CD1c-positive myeloid dendritic cell (primary cell): ENCODE data around the gene CLINT1.
"Not testable (repeated sequence)": the region's sequence is repeated elsewhere in the genome, so short reads cannot be mapped to it uniquely, and the experiment has no call there.

Source experiments
- DNase-seq: peaks from one replicate; pipeline ENCODE4 v3.0.0-alpha.2; 2016; ENCODE audit errors: extremely low spot score

Gene CLINT1

DNA sequence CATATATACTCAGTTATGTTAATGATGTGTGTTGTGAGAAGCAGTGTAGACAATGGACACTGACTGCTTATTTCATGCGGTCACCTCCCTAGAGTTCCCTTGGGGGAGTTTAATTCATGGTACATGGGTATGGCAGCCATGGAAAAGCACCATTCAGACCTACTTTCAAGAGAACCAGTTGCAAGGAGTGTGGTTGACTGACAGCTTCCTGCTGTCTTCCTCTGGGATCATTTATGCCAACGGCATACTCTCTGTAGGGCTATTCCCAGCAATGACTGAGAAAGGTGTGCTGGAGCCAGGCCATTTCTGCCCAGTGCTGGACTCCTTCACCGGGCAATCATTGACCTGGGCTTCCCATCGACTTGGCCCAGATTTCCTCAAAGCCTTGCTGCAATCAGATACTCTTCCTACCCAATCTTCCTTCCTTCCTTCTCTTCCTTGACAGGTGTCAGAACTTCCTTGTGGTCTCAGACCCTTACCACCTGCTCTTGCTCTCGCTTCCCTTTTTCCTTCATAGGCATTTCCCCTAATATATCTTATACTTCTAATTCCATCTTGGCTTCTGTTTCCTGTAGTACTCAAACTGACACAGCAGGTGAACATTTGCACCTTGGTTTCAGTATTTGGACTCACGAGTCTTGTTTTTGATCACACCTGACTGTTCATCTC lies 3.4 kb upstream of the CLINT1 start:
- DNase-seq, result no peak

DNA sequence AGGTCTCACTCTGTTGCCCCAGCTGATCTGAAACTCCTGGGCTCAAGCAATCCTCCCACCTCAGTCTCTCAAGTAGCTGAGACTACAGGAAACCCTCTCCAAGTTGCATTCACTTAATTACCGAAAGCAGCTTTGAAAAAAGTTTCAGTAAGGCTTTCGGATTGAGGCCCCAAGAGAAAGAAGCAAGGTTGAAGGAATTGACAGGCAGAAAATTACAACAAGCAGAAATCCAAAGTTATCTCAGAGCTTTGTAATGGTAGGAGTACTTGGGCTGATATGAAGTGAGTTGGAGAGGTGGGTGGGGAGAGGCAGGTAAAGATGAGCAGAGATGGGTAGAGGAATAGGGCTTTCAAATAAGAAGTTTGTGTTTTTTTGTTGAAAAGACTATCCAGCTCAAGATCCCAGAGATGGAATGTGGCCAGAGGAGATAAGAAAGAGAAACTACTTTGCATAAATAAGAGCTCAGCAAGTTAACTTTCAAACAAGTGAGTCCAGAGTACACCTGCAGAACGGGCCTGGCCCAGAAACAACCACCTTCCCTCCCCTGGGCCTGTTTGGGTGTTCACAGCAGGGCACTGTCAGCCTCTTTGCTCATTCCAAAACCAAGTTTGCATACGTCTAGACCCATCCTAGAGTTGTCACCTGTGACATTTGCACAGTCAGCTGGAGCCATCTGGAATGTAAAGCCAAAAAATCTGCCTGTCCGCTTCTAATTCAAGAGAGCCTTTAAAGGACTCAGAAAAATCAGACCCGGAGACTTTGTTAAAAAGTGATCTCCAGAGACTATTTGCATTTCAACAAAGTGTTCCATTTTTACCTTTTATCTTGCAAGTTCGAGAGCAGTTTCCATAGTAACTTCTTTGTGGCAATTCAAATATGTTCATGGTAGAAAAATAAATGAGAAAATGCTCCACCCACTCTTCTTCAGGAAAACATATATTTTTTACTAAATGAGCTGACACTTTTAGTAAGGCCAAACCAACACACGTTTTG lies 2.2 kb upstream of the CLINT1 start:
- no peak for DNase-seq

DNA sequence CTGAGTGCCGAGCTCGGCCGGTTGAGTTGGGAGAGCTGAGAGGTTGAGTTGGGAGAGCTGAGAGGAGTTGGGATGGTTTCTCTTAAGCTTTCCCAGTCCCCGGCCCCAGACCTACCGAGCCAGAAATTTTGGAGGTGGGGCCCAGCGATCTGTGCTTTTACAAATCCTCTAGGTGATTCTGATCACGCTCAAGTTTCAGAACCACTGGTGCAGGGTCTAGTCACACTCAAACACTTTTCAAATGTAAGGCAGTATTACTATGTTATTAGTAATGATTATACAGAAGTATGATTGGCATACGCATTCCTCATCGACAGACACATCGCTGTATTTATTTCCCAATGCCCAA lies 256 bp upstream of the CLINT1 start:
- DNase-seq, result no peak

DNA sequence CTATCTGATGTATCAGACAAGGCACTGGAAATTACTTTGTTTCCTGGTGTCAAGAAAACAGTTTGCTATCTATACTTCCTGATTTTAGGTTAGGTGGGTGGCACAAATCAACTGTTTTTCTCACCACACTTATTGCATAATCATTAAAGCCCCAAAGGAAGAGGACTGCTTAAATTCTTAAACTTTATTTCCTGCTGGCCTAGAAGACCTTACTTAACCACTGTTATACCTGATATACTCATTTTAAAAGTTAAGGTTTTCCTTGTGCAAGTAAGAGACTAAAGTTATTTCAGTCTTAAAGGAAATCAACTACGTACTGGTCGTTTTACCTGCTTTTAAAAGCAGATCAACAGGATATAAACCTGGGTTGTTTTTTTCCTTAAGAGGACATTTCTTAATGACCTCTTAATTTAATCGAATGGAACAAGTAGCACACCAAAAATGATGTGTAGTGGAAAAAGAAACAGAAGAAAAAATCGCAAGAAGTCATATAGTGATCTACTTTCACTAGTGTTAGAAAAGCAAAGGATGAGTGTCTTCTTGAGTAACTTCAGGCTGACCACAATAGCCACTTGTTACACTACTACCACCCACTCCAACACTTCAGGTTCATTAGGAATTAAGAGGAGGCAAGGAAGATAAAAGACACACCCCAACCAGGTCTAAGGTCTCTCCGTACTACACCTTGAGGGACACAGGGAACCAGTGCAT lies 974 bp downstream of the CLINT1 start:
- peak; percentile 82 for DNase-seq

DNA sequence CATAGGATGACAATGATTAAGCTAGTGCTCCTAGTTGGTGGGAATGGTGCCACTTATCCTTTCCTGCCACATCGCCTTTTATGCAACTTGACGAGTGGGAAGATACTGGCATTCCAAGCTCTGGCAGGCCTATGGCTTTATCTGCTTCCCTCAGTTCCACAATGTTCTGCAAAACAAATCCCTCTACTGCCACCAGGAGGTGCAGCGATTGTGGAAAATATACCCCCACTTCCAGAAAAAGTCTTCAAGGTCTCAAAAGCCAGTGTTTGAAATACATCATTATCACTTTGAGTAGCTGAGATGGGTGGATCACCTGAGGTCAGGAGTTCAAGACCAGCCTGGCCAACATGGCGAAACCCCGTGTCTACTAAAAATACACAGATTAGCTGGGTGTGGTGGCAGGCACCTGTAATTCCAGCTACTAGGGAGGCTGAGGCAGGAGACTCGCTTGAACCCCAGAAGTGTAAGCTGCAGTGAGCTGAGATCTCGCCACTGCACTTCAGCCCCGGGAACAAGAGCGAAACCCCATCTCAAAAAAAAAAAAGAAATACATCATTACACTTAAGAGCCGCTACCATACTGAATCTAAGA lies 3.4 kb downstream of the CLINT1 start:
- DNase-seq, result peak; percentile 60

DNA sequence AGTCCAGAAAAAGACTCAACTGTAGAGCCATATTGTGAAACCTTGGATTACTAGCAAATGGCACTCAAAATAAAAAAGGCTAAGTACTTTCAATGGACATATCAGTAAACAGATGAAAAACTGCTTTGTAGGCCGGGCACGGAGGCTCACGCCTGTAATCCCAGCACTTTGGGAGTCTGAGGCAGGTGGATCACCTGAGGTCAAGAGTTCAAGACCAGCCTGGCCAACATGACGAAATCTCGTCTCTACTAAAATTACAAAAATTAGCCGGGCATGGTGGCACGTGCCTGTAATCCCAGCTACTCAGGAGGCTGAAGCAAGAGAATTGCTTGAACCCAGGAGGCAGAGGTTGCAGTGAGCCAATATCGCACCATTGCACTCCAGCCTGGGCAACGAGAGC lies 5.6 kb downstream of the CLINT1 start:
- DNase-seq, result not testable (repeated sequence)

DNA sequence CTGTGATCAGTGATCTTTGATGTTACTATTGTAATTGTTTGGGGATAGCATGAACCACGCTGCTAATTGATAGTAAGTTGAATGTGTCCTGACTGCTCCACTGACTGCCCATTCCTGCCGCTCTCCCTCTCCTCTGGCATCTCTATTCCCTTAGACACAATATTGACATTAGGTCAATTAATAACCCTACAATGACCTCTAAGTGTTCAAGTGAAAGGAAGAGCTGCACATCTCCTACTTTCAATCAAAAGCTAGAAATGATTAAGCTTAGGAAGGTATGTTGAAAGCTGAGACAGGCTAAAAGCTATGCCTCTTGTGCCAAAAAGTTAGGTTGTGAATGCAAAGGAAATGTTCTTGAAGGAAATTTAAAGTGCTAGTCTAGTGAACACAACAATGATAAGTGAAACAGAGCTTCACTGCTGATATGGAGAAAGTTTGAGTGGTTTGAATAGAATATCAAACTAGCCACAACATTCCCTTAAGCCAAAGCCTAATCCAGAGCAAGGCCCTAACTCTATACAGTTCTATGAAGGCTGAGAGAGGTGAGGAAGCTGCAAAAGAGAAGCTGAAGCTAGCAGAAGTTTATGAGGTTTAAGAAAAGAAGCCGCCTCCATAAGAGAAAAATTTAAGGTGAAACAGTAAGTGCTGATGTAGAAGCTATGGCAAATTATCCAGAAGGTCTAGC lies 12.9 kb downstream of the CLINT1 start:
- no peak for DNase-seq

- DNase-seq, result no peak
These were observed 16.2 kb downstream of the CLINT1 start for GRCh38 chr5:157842787-157843186.

DNA sequence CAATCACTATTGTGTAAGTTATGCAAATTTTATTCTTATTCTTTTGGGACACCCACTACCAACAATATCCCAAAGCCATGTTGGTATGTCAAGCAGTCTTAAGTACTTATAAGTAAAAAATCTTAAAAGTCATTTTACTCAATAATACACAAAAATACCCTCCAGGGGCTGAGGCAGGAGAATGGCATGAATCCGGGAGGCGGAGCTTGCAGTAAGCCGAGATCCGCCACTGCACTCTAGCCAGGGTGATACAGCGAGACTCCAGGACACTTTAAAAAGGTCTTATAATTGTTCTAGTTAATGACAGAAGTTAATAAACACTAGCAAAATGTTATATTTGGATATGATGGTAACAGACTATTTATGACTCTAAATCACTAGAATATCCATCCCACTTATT lies 16.8 kb downstream of the CLINT1 start:
- no peak for DNase-seq

DNA sequence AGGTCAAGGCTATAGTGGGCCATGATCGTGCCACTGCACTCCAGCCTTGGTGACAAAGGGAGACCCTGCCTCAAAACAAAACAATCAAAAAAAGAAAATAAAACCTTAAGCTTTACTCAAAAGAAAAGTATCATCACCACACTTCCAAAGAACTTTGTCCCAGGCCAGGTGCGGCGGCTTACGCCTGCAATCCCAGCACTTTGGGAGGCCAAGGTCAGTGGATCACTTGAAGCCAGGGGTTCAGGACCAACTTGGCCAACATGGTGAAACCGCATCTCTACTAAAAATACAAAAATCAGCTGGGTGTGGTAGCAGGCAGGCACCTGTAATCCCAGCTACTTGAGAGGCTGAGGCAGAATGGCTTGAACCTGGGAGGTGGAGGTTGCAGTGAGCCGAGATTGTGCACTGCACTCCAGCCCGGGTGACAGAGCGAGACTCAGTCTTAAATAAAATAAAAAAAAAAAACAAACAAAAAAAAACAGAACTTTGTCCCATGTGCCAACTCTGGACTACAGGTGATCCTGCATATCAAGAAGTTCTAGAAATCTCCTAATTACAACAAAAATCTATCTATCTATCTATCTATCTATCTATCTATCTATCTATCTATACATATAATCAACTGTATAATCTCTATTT lies 19.7 kb downstream of the CLINT1 start:
- DNase-seq, result no peak

- DNase-seq, result no peak
These were observed 22.7 kb downstream of the CLINT1 start for GRCh38 chr5:157836121-157836753.

GRCh38 chr5:157835041-157835440 lies 23.9 kb downstream of the CLINT1 start:
- DNase-seq, result no peak

DNA sequence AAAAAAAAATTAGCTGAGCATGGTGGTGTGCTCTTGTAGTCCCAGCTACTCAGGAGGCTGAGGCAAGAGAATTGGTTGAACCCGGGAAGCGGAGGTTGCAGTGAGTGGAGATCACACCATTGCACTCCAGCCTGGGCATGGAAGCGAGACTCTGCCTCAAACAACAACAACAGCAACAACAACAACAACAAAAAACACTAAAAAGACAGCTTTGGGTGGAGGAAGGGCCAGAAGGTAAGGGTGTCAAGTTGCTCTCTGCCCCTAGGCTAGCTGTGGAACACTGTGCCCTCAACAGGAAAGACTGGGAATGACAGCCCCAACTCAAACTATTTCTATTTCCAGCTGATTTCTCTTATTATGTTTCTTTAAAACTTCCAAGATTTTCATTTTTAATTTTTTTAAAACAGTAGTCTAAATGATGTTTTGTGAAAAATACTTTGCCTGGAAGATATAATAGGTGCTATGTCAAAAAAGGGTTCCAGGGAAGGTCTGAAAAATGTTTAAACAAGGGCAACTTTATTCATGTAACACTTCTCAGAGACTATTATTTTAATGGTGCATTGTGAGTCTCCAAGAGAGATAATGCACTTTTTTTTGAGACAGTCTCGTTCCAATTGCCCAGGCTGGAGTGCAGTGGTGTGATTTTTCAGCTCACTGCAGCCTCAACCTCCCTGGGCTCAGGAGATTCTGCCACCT lies 29.9 kb downstream of the CLINT1 start:
- no peak for DNase-seq

- no peak for DNase-seq
These were observed 30.6 kb downstream of the CLINT1 start for GRCh38 chr5:157828105-157828943.

GRCh38 chr5:157827423-157827822 lies 31.5 kb downstream of the CLINT1 start:
- no peak for DNase-seq

- no peak for DNase-seq
These were observed 35.3 kb downstream of the CLINT1 start for GRCh38 chr5:157823655-157824054.

DNA sequence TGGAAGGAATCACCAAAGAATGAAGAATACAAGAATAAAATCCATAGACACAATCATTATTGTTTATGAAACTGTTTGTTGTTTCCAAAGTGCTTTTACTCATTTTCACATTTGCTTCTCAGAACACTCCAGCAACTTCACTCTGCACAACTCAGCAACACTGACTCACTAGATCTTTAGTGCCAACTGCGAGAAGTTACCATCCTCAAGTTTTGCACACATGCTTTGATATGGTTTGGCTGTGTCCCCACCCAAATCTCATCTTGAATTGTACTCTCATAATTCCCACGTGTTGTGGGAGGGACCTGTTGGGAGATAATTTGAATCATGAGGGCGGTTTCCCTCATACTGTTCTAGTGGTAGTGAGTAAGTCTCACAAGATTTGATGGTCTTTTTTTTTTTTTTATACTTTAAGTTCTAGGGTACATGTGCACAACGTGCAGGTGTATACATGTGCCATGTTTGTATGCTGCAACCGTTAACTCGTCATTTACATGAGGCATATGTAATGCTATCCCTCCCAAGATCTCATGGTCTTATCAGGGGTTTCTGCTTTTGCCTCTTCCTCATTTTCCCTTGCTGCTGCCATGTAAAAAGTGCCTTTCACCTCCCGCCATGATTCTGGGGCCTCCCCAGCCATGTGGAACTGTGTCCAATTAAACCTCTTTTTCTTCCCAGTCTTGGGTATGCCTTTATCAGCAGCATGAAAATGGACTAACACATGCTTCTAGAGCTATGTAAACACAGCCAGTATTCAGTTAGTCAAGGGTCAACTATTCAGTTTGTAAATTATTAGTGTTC lies 36.9 kb downstream of the CLINT1 start:
- DNase-seq, result no peak

- no peak for DNase-seq
These were observed 37.5 kb downstream of the CLINT1 start for GRCh38 chr5:157821405-157821804.
